ENCODE data around the gene KIAA1671.

DNA sequence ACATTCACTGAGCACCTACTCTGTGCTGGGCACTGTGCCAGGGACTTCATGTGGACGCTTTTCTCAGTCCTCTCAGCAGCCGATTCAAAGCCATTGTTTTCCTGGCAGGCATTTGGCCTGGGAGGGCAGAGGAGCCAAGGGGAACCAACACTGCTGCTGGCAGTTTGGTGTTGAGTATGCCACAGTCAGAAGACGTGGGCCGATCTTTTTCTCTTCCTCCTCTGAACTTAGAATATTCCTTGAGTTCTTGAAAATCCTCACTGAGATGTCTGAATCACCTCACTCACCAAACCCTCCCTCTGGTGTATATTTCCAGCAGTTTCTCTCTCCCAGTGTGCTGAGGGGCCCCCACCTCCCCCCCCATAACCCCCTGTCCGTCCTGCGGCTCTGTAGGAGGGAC, 132.6 kb downstream of the KIAA1671 start:
- TF ChIP-seq RAD21 (CRISPR knock-in tag; conservative IDR thresholded peaks at IDR 0.05 in 1 of 2, IDR thresholded peaks at IDR 0.05 in 1 of 2) (no peak), REST (IDR thresholded peaks at IDR 0.05; ENCODE audit: borderline replicate concordance) (no peak), REST (CRISPR knock-in tag; IDR thresholded peaks at IDR 0.05; ENCODE audit: low read depth) (no peak), CEBPB (tag; IDR thresholded peaks at IDR 0.05) (no peak), FOXJ3 (CRISPR knock-in tag; IDR thresholded peaks at IDR 0.05) (no peak), ZKSCAN1 (IDR thresholded peaks at IDR 0.05; ENCODE audit: low read depth, low read length) (no peak)
- TF ChIP-seq, protein P1, sequence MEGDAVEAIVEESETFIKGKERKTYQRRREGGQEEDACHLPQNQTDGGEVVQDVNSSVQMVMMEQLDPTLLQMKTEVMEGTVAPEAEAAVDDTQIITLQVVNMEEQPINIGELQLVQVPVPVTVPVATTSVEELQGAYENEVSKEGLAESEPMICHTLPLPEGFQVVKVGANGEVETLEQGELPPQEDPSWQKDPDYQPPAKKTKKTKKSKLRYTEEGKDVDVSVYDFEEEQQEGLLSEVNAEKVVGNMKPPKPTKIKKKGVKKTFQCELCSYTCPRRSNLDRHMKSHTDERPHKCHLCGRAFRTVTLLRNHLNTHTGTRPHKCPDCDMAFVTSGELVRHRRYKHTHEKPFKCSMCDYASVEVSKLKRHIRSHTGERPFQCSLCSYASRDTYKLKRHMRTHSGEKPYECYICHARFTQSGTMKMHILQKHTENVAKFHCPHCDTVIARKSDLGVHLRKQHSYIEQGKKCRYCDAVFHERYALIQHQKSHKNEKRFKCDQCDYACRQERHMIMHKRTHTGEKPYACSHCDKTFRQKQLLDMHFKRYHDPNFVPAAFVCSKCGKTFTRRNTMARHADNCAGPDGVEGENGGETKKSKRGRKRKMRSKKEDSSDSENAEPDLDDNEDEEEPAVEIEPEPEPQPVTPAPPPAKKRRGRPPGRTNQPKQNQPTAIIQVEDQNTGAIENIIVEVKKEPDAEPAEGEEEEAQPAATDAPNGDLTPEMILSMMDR (IDR thresholded peaks at IDR 0.05 in 2 of 3, conservative IDR thresholded peaks at IDR 0.05 in 1 of 3; ENCODE audit: insufficient read depth in 2 of 3, low read depth in 1 of 3, low read length in 3 of 3): no peak
